ENCODE data around the gene RETNLB. TPM values are rescaled to one million over a fixed set of nuclear protein-coding genes. Genes with fewer than 3 reads are reported as not detected.

The RETNLB gene
- polyA plus RNA-seq, 1 of the 3 experiments (the other 2 are of a cell fraction) = not detected

- TF ChIP-seq IRF3 (IDR thresholded peaks at IDR 0.05; ENCODE audit: low read depth, low read length) (no peak), USF2 (IDR thresholded peaks at IDR 0.05; ENCODE audit: borderline replicate concordance, low read depth, low read length) (no peak), CHD2 (IDR thresholded peaks at IDR 0.05; ENCODE audit: low read length, partially characterized antibody) (no peak), JUND (IDR thresholded peaks at IDR 0.05) (no peak), FOXJ3 (CRISPR knock-in tag; IDR thresholded peaks at IDR 0.05) (no peak), RXRA (IDR thresholded peaks at IDR 0.05; ENCODE audit: borderline replicate concordance, low read depth) (no peak), GABPA (IDR thresholded peaks at IDR 0.05; ENCODE audit: low read depth) (no peak), CTCF (IDR thresholded peaks at IDR 0.05) (no peak)
Measured at GRCh38 chr3:108724101-108724500, 33.1 kb downstream of the RETNLB start (continued).

GRCh38 chr3:108722724-108723123, 34.5 kb downstream of the RETNLB start:
- 0% methylated on average over 1 of the region's 1 CpG for whole genome bisulfite sequencing (ENCODE audit: low lambda C conversion rate)
- Histone ChIP-seq H4K20me1 (ENCODE audit: insufficient read depth) (no peaks in the 10 kb centered on the region), H3F3A (replicated peaks; ENCODE audit: insufficient read depth) (peaks cover 7% of the 10 kb centered on the region), H3K9me3 (no peaks in the 10 kb centered on the region), H3K4me3 (ENCODE audit: low read depth in 2 of 2, low read length in 1 of 2) (no peak overlapping the region), H3K27ac (ENCODE audit: low read depth in 2 of 2, low read length in 1 of 2) (no peak overlapping the region), H3K4me2 (no peak overlapping the region), H3K9me2 (no peaks in the 10 kb centered on the region), H3K36me3 (replicated peaks in 1 of 2; ENCODE audit: control insufficient read depth in 1 of 2, insufficient read depth in 2 of 2, low read length in 1 of 2) (no peaks in the 10 kb centered on the region), H3K79me2 (ENCODE audit: insufficient read depth) (no peaks in the 10 kb centered on the region), H3K9ac (no peak overlapping the region), H3K27me3 (ENCODE audit: insufficient read depth) (no peaks in the 10 kb centered on the region), H3K4me1 (ENCODE audit: control insufficient read depth in 1 of 2, insufficient read depth in 2 of 2, low read depth in 1 of 2, low read length in 1 of 2) (peaks cover 0 to 15% of the 10 kb centered on the region in 2 experiments; a peak in 2 of 4 replicates), H2AFZ (ENCODE audit: low read depth) (no peak overlapping the region)
- ChIA-PET CTCF (interaction anchor here (0.8 kb wide), 1 partner anchor 11 kb away, joined by 4 read pairs; no protein-coding TSS in a partner anchor), POLR2A (no interaction called here)
- TF ChIP-seq JUND (IDR thresholded peaks at IDR 0.05) = no peak
- no peak for TF ChIP-seq SIN3A (IDR thresholded peaks at IDR 0.05; ENCODE audit: borderline replicate concordance, low read depth, low read length)
- no peak for TF ChIP-seq YY1 (IDR thresholded peaks at IDR 0.05; ENCODE audit: low read depth)
- TF ChIP-seq GABPA (IDR thresholded peaks at IDR 0.05; ENCODE audit: low read depth) = no peak
- no peak for TF ChIP-seq RXRA (IDR thresholded peaks at IDR 0.05; ENCODE audit: borderline replicate concordance, low read depth)
- no peak for TF ChIP-seq NRF1 (IDR thresholded peaks at IDR 0.05; ENCODE audit: low read depth, low read length)
- TF ChIP-seq TEAD4 (IDR thresholded peaks at IDR 0.05; ENCODE audit: borderline replicate concordance, insufficient read depth) = no peak
- no peak for TF ChIP-seq USF2 (IDR thresholded peaks at IDR 0.05; ENCODE audit: borderline replicate concordance, low read depth, low read length)
- no peak for DNase-seq
